Dedifferentiated amniotic fluid mesenchymal stem cell (primary cell): Measurements from ENCODE around the gene MYG1.

Experiments used
- DNase-seq: peaks from one replicate; pipeline ENCODE4 v3.0.0-alpha.2; 2016; ENCODE audit errors: extremely low spot score

MYG1 gene, protein sequence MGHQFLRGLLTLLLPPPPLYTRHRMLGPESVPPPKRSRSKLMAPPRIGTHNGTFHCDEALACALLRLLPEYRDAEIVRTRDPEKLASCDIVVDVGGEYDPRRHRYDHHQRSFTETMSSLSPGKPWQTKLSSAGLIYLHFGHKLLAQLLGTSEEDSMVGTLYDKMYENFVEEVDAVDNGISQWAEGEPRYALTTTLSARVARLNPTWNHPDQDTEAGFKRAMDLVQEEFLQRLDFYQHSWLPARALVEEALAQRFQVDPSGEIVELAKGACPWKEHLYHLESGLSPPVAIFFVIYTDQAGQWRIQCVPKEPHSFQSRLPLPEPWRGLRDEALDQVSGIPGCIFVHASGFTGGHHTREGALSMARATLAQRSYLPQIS

DNA sequence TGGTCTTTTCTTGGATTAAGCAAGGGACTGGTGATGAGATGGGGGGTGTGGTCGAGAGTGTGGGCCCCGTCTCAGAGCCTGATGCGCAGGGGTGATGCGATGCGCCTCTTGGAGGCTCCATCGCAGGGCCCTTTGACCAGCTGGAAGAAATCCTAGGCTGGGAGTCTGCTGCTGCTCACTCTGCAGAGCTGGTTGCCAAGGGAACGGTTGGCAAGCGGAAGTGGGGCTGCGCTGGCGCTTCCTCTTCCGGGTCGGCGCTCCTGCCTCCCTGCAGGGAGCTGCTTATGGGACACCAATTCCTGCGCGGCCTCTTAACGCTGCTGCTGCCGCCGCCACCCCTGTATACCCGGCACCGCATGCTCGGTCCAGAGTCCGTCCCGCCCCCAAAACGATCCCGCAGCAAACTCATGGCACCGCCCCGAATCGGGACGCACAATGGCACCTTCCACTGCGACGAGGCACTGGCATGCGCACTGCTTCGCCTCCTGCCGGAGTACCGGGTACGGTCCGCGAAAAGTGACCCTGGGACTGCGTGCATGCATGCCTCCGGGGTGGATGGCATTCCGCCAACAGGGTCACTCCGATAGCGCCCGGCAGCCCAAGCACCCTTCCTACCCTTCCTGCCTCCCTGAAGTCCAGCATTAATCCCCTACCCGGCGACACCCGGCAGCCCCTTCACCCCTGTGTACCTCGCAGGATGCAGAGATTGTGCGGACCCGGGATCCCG, at the start of gene MYG1:
Gene MYG1, plus strand, starts transcription at position 242 of the 727 bp plus-strand sequence. Its CDS starts 43 bp downstream, at position 285.
- DNase-seq = peak; percentile 74

DNA sequence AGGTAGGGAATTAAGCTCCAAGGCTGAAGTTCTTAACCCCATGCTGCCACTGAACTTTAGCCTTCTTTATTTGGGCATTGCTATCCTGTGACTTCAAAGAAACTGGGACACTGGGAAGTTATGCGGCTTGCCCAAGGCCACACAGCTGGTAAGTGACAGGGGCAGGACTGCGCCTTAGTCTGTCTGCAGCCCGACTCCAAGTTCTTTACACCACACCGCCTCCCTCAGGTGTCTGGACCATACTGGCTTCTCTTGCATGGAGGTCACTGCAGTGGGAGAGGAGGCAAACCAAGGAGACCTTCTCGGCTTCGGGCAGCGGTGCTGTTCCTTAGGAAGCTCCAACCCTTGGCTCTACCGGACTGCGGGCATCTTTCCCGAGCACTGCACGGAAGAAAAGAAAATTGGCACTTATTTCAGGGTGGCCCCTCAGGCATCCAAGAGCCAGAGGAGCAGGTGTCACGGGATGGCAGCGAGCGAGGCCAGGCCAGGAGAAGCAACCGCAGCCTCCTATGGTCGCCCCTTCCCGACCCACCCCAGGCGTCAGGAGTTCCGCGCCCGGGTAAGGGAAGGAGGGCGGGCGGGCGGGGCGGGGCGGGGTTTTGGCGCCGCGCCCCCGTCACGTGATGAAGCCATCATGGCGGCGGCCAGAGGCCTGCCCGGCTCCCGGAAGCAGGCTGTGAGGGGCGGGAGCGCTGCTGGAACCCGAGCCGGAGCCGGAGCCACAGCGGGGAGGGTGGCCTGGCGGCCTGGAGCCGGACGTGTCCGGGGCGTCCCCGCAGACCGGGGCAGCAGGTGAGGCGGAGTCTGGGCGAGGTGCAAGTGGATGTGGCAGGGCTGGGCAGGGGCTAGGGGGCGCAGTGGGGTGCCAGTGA, 47.8 kb upstream of the MYG1 start:
- DNase-seq = peak; percentile 33

DNA sequence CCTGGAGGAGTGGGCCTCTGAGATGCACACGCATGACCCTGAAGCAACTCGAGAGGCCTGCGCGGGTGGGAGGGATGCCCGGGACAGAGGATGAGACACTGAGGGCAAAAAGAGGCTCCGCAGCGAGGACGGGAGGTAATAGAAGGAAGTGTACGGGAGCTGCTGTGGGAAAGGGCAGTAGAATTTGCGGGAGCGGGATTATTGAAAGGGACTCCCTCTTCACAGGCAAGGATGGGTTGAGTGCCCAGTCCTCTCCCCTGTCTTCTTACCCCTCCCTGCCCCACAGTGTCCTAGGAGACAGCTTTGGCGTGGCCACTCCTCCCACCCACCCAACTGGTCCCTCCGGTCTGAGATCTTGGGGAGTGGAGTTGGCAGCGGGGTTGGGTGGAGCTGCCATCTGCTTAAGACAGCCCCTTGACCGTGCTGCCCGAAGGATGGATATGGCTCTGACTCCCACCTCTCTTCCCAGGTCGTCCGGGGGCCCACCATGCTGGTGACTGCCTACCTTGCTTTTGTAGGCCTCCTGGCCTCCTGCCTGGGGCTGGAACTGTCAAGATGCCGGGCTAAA, 47.1 kb upstream of the MYG1 start:
- DNase-seq = no peak

DNA sequence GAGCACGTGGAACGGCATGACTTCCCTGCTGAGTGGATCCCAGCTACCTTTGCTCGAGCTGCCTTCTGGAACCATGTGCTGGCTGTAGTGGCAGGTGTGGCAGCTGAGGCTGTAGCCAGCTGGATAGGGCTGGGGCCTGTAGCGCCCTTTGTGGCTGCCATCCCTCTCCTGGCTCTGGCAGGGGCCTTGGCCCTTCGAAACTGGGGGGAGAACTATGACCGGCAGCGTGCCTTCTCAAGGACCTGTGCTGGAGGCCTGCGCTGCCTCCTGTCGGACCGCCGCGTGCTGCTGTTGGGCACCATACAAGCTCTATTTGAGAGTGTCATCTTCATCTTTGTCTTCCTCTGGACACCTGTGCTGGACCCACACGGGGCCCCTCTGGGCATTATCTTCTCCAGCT, 46.2 kb upstream of the MYG1 start:
- DNase-seq = no peak

DNA sequence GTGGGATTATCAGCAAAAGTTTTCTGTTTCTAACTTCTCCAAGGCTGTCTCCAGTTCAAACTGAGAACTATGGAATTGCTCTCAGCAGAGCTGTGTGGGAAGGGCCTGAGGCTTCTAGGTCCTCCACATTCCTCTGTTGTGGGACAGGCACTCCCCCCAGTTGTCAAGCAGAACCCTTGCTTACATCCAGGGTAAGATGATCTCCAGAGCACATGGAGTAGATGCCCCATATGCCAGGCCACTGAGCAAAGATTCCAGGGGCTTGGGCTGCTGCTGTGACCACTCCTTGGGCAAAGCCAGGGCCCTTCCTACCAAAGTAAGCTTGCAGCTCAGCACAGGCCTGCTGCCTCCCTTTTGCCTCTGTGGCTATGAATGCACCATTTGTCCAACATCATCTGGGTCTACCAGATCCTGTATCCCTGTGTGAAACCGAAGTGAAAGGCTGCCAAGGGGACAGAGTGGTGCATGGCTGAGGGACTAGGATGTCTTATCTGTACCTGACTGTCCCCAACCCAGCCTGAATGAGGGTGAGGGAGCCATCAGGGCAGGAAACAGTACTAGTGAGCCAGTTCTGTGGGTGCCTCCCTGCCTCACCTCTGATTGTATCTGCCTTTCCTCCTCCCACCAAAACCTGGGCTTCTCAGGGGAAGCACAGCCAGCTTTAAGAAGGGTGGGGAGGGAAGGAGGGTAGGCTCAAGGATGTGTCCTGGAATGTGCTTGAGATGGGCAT, 44.5 kb upstream of the MYG1 start:
- no peak for DNase-seq

DNA sequence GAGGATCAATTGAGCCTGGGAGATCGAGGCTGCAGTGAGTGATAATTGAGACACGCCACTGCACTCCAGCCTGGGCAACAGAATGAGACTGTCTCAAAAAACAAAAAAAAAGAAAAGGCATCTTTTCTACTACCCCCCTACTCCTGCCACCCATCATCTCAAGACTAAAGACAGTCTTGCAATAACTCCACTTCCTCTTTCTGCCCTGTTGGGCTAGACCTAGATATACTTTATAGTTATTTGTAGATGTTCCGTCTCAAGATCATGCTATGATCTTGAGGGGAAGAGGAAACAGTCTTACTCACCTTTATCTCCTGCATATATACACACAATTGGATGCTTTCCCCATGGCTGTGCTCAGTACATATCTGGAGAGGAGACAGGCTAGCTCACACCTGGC, 43.5 kb upstream of the MYG1 start:
- no peak for DNase-seq

DNA sequence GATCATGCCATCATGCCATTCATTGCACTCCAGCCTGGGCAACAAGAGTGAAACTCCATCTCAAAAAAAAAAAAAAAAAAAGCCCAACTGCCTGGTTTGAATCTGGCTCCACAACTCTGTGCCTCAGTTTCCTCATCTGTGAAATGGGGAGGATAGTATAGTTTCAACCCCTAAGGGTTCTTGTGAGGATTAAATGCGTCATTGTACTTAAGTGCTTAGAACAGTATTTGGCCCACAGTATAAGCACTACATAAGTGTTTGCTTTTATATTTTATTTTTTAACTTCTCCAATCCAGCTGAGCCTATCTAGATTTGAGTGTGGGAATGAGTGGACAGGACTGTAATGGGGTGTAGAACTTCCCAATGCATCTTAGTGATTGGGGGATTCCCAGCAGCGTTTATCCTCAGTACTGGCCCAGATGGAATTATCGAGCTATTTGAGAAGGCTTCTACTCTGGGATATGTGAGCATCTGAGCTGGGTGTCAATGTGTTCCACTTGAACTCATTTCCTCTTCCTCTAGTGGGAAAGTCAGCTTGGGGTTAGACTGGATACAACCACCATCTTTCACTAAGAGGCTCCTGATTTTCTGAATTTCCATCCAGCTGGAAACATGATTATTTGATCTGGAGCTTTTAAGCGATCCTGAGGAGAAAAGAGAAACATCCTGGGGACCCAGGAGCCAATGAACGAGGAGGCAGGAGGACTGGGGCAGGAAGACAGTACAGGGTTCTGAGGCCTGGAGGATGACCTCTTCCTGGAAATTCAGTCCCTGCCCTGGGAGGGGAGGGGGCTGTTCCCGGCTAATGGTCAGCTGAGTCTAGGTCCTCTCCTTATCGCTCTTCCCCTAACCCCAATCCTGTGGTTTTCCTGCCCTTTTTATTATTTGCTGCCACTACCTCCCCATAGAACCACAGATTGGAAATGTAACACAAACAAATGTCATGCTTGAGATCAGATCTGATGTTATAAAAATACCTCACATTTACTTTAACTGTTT, 40.7 kb upstream of the MYG1 start:
- no peak for DNase-seq

DNA sequence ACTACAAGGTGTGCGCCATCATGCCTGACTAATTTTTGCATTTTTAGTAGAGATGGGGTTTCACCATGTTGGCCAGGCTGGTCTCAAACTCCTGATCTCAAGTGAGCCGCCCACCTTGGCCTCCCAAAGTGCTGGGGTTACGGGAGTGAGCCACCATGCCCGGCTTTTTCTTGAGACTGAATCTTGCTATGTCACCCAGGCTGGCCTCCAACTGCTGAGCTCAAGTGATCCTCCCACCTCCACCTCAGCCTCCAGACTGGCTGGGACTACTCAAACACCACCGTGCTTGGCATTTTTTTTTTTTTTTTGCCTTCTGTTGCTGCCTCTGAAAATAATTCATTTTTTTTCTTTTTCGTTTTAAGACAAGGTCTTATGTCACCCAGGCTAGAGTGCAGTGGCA, 39.6 kb upstream of the MYG1 start:
- DNase-seq = no peak

DNA sequence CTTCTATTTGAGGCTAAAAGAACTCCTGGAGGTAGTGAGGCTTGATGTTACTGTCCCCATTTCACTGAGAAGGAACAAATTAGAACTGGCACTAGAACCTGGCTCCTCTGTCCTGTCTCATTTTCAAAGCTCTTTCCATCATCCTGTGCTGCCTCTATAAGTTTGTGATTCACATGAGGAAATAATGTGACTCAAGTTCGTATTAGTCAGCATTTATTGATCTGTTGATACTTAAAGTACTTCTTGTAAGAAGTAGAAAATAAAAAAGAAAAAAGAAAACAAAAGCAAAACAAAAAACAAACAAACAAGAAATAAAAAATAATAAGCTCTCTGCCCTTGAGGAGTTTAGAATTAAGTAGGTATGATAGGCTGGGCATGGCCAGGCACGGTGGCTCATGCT, 33.7 kb upstream of the MYG1 start:
- DNase-seq = no peak

DNA sequence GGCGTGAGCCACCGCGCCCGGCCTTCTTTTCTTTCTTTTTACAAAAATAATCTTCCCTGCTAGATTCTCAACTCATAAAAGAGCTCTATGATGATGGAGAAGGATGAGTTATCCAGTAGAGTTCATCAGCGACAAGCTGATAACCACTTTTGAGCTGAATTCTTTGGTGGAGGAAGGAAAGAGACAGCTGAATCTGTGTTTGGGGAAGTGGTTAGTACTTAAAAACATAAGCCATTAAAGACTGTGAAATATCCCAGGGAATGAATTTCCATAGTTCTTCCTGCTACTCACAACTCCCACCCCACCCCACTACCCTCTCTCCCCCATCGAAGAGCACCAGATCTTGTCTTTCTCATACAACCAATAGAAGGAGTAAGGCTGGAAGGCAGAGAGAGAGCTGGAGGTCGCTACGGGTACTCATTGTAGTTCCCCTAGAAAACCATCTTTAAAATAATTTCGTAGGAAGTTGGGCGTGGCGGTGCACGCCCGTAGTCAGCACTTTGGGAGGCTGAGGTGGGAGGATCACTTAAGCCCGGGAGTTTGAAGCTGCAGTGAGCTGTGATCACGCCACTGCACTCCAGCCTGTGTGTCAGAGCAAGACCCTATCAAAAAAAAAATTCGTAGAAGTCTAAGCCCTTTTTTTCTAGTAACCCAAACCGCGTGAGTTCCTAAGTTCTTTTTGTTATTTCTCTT, 32.0 kb upstream of the MYG1 start:
- no peak for DNase-seq

DNA sequence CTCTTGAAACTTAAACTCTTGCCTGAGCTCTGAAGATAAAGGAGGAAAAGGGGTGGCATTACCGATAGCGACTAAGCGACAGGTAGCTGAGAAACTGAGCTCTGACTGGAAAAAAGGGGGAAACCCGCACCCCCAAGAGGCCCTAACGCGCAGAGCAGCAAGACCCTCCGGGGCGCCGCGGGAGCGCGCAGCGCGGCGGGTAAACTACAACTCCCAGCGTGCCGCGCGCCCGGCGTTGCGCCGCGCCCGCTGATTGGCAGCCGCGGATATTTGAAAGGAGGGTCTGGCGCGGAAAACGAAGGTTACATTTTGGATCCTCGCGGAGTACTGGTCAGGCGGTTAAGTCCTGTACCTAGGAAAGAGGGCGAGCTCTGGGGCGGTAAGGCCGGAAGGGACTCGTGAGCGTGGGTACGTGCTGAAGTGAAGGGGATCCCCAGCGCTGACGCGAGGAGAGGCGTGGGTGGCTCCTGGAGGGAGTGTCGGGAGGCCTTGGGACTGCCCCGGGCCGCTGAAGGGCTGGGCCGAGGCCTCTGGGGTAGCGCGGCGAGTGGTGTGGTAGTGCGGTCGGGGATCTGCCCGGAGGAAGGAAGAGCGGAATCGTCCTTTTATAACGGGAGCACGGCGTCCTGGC, 31.4 kb upstream of the MYG1 start, which contains the start of gene ESPL1:
Gene ESPL1, plus strand, starts transcription at position 301 of the 631 bp plus-strand sequence. CDS start 468 bp downstream, outside the sequence.
- DNase-seq = peak; percentile 45

DNA sequence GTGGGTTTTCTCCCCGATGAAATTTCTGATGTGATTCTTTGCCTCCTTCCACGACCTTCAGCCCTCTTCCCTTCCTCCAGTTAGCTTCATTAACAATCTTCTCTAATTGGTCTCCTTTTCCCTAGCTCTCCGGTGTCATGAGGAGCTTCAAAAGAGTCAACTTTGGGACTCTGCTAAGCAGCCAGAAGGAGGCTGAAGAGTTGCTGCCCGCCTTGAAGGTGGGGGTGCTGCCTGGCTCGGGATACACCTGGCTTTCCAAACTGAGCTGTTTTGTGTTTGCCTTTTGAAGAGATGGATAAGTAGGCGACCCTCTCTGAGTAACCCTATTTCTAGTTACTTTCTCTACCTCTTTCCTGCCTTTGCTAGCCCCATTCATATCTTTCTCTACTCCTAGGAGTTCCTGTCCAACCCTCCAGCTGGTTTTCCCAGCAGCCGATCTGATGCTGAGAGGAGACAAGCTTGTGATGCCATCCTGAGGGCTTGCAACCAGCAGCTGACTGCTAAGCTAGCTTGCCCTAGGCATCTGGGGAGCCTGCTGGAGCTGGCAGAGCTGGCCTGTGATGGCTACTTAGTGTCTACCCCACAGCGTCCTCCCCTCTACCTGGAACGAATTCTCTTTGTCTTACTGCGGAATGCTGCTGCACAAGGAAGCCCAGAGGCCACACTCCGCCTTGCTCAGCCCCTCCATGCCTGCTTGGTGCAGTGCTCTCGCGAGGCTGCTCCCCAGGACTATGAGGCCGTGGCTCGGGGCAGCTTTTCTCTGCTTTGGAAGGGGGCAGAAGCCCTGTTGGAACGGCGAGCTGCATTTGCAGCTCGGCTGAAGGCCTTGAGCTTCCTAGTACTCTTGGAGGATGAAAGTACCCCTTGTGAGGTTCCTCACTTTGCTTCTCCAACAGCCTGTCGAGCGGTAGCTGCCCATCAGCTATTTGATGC, 30.6 kb upstream of the MYG1 start:
- DNase-seq = no peak

DNA sequence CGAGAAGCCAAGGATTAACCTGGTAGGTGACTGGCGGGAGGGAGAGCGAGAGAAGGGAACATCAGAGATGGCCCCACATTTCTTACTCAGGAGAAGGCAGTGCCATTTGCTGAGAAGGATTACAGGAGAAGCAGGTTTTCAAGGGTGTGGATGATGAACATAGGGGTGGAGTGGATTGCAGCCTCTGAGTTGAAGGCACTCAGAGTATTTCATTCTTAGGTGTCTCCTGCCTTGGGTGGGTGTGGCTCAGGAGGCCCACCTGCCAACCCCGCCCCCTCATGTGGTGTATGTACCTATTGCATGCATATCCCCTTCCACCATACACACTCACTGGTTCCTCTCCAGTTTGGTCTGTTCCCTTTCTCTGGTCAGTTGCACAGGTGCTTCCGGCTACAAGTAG, 25.1 kb upstream of the MYG1 start:
- DNase-seq = no peak

DNA sequence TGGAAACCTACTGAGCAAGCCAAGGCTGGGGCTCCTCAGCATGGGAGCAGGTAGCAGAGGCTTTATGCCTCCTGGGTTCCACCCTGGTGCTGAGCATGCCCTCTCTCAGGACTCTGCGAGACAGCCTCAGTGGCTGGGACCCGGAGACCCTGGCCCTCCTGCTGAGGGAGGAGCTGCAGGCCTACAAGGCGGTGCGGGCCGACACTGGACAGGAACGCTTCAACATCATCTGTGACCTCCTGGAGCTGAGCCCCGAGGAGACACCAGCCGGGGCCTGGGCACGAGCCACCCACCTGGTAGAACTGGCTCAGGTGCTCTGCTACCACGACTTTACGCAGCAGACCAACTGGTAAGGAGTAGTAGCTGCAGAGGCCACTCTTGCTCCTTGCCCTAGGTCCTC, 23.0 kb upstream of the MYG1 start:
- no peak for DNase-seq

DNA sequence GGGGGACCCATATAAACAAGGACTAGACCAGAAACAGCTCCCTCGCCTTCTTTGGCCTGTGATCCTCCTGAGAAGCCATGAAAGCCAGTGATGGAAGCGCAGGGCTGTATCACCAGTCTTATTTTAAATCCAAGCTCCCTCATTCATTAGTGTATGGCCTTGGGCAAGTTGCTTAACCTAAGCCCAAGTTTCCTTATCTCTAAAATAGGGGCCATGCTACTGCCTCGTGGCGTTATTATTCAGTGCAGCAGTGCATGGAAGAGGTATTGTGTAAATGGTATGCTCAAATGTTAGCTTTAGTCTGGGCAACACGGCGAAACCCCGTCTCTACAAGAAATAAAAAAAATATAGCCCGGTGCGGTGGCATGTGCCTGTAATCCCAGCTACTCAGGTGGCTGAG, 21.5 kb upstream of the MYG1 start:
- no peak for DNase-seq

DNA sequence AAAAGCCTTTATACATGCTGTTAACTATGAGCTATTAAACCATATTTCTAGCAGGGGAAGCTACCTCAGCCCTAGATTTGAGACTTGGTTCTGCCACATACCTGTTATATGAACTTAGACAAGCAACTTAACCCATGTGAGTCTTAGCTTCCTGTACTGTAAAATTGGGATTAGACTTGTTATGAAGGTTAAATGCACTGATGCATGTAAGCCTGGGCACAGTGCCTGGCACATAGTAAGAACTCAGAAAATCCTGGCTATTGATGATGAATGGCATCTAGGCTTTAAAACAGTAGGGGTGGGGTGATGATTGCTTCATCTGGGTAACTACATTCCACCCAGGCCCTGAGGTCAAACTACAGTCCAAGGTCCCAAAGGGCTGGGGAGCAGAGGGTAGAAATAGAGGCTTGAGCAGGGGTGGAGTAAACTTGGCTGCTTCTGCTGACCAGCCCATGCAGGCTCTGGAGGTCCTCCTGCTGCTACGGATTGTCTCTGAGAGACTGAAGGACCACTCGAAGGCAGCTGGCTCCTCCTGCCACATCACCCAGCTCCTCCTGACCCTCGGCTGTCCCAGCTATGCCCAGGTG, 20.1 kb upstream of the MYG1 start:
- DNase-seq = no peak

DNA sequence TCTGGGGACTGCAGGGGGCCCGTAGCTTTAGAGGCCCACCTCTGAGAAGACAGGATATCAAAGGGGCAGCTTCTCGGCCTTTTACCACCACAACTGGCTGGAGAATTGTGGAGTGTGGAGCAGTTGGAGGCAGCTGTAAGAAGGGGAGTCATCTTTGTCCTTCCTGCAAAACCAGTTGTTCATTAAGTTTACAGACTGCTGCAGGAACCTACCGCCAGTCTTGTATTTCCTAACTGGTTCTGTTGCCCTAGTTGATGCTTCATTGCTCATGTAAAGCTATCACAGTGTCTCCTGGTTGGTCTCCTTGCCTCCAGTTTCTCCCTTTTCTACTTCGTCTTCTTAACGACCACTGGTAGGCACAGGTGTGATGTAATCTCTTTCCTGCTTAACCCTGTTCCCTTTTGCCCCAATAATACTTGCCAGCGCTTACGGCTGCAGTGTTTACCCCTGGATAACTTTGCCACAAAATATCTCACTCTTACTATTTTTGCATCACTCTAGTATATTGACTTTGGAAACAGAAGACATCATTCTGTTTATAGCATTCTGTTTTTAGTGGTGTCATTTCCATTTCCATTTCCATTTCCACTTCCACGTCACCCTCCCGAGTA, 19.5 kb upstream of the MYG1 start:
- no peak for DNase-seq
